Heart left ventricle (tissue), 16 donors: ENCODE measurements around the gene KREMEN1. TPM values are rescaled to one million over a fixed set of nuclear protein-coding genes. Genes with fewer than 3 reads are reported as not detected.
"Not testable (repeated sequence)": the region's sequence is repeated elsewhere in the genome, so short reads cannot be mapped to it uniquely, and the experiment has no call there.

Source experiments
- ATAC-seq, 4 donors: fragments of 200-7000 bp; cut with Tn5 transposase; one replicate each; pipeline ENCODE4 v1.9.1; 2020 to 2022; ENCODE audit warnings: moderate library complexity in 4 of 4, mild to moderate bottlenecking in 3 of 4, moderate number of reproducible peaks in 1 of 4
- DNase-seq, 5 donors: peaks; one replicate each; pipeline ENCODE4 v3.0.0-alpha.2; 2020
- H3K27ac ChIP-seq, 12 donors: fragments of 200-600 bp; sonication (generic) in 4 of 12; one replicate each; pipeline versions ENCODE4 v1.5.0 to v1.8.0; 2016 to 2022; ENCODE audit warnings: mild to moderate bottlenecking in 2 of 12
- H3K27me3 ChIP-seq, 9 donors: fragments of 200-600 bp; sonication (generic) in 2 of 9; one replicate each; pipeline versions ENCODE4 v1.5.1 to v1.8.0; 2016 to 2022; ENCODE audit warnings: mild to moderate bottlenecking in 3 of 9
- H3K36me3 ChIP-seq, 9 donors: fragments of 200-600 bp; sonication (generic) in 2 of 9; one replicate each; pipeline versions ENCODE4 v1.5.0 to v1.8.0; 2018 to 2022; ENCODE audit warnings: mild to moderate bottlenecking in 2 of 9
- H3K4me1 ChIP-seq, 12 donors: fragments of 200-600 bp; sonication (generic) in 4 of 12; one replicate each; pipeline versions ENCODE4 v1.5.0 to v1.8.0; 2016 to 2022; ENCODE audit warnings: mild to moderate bottlenecking in 3 of 12
- H3K4me3 ChIP-seq, 12 donors: fragments of 200-600 bp; sonication (generic) in 4 of 12; one replicate each; pipeline versions ENCODE4 v1.5.0 to v1.8.0; 2017 to 2022; ENCODE audit warnings: mild to moderate bottlenecking in 9 of 12, moderate library complexity in 4 of 12
- H3K9me3 ChIP-seq, 12 donors: fragments of 200-600 bp; sonication (generic) in 4 of 12; one replicate each; pipeline versions ENCODE4 v1.5.0 to v1.8.0; 2016 to 2022; ENCODE audit warnings: mild to moderate bottlenecking in 1 of 12
- CTCF ChIP-seq, 12 donors: fragments of 200-600 bp; sonication (generic) in 4 of 12; IDR thresholded peaks; one replicate each; pipeline versions ENCODE4 v1.5.0 to v1.8.0; 2018 to 2022; ENCODE audit warnings: antibody characterized with exemption in 12 of 12, mild to moderate bottlenecking in 5 of 12
- POLR2A ChIP-seq, 2 donors: fragments of 450-650 bp; IDR thresholded peaks; one replicate each; pipeline ENCODE4 v1.6.1; 2017; ENCODE audit warnings: antibody characterized with exemption in 2 of 2, mild to moderate bottlenecking in 2 of 2, moderate library complexity in 2 of 2
- WGBS, 4 donors: extraction: QIAGEN DNeasy Blood & Tissue Kit in 2 of 4; methylation state at CpG; one replicate each; pipeline versions ENCODE4 v1.1.5 to v1.1.7; 2013 to 2018; 5-methylcytosine and 5-hydroxymethylcytosine counted together
- intact Hi-C, 10 donors: fragments of 100-400 bp; cut with DNase I; formaldehyde crosslinking; loops; one replicate each; pipeline versions ENCODE4 v1.11.1 to v1.14.2; 2022
- polyA plus RNA-seq, 2 donors: library from polyadenylated mRNA; stranded (reverse); fragments of 200-250 nt; gene quantifications; one replicate each; pipeline ENCODE4 v1.2.3, GENCODE V29; 2013
- total RNA-seq, 9 donors: library from RNA; depleted of rRNA in 2 of 9; stranded (reverse); fragments of >200 nt in 2 of 9; fragmentation: NEBNext Ultra II Directional in 3 of 9; extraction: Animal tissue kit (Norgen Biotek cat#: 25700) in 3 of 9; gene quantifications; one replicate each; pipeline versions ENCODE4 v1.1.0 to v1.2.4, GENCODE V29; 2016 to 2023
- donor health status: ischemic (EF 13 %, LVEDD 7.1; RV severe dilation, severe dysfunction).
- donor health status: healthy with polysubstance abuse.
- donor health status: DM: no; HTN: yes; CAD: no.
- donor health status: DM: no; HTN: no; CAD: no.
- donor health status: ischemic (EF 25% LVEDD 6.9; RV normal size, moderate dysfunction).
- donor health status: ischemic (EF 25% LVEDD 5.7; RV mildly dilated, moderate dysfunction).
- donor health status: healthy.
- donor health status: DM: yes; HTN: yes; CAD: no.
- donor health status: ischemic (EF 35%, LVEDD 5.7; RV mildly dilated, moderate dysfunction).
- donor health status: nonischemic (EF 11% LVEDD 7.7; RV severe dilation, severe dysfunction).
- donor health status: DM: yes; HTN: yes; CAD: no.
- donor health status: PGD.
- donor health status: ischemic (EF 29% LVEDD 5.4; RV normal size, mild dysfunction).
- donor health status: nonischemic (EF 23%, LVEDD 6.1; RV moderate dilation, normal function).

KREMEN1 gene
- total and polyA plus RNA-seq, 11 donors = 24.3 to 67.8 (median 36.4) TPM

GRCh38 chr22:29117799-29118477, 45.1 kb downstream of the KREMEN1 start:
- 90 to 95% (median 92%) methylated on average over 6 of the region's 6 CpGs for WGBS, 4 donors
- peaks cover 0 to 3% (median 0%) of the 10 kb centered on the region in 12 donors for H3K9me3 ChIP-seq
- peaks cover 0 to 16% (median under 1%) of the 10 kb centered on the region in 9 donors for H3K36me3 ChIP-seq
- intact Hi-C loops = no loop called here
- peak overlapping the region in 1 of 12 donors; percentile 24 for H3K27ac ChIP-seq
- H3K27me3 ChIP-seq = no peaks in the 10 kb centered on the region
- TF ChIP-seq POLR2A (IDR thresholded peaks at IDR 0.05) = no peak
- no peak overlapping the region for H3K4me3 ChIP-seq
- ATAC-seq = peak in 1 of 4 donors; percentile 66
- DNase-seq = no peak
- peaks cover 0 to 14% (median 4%) of the 10 kb centered on the region in 12 donors for H3K4me1 ChIP-seq

- DNase-seq, H3K27me3 ChIP-seq, H3K9me3 ChIP-seq, H3K27ac ChIP-seq, intact Hi-C loops, H3K4me3 ChIP-seq, ATAC-seq: not testable (repeated sequence)
- Histone ChIP-seq H3K36me3 (peaks cover 0 to 28% (median 13%) of the 10 kb centered on the region in 9 donors), H3K4me1 (peaks cover 0 to 11% (median 4%) of the 10 kb centered on the region in 12 donors)
- WGBS, 4 donors = 77 to 86% (median 84%) methylated on average over 6 of the region's 7 CpGs
These were observed 47.5 kb downstream of the KREMEN1 start for GRCh38 chr22:29120098-29120912.

GRCh38 chr22:29121124-29121523, 48.3 kb downstream of the KREMEN1 start:
- Histone ChIP-seq H3K9me3 (peaks cover 0 to 3% (median 0%) of the 10 kb centered on the region in 12 donors), H3K4me1 (peaks cover 0 to 10% (median 0%) of the 10 kb centered on the region in 12 donors), H3K27ac (no peak overlapping the region), H3K27me3 (no peaks in the 10 kb centered on the region), H3K4me3 (no peak overlapping the region), H3K36me3 (peaks cover 0 to 36% (median 20%) of the 10 kb centered on the region in 9 donors)
- no peak for ATAC-seq
- intact Hi-C loops = no loop called here
- TF ChIP-seq CTCF (IDR thresholded peaks at IDR 0.05) (no peak), POLR2A (IDR thresholded peaks at IDR 0.05) (no peak)
- 84 to 92% (median 85%) methylated on average over 5 of the region's 5 CpGs for WGBS, 4 donors
- DNase-seq = no peak

- Histone ChIP-seq H3K27ac (no peak overlapping the region), H3K36me3 (peaks cover 0 to 42% (median 26%) of the 10 kb centered on the region in 9 donors), H3K27me3 (no peaks in the 10 kb centered on the region), H3K9me3 (peaks cover 0 to 3% (median 0%) of the 10 kb centered on the region in 12 donors), H3K4me3 (no peak overlapping the region), H3K4me1 (peaks cover 0 to 10% (median 0%) of the 10 kb centered on the region in 12 donors)
- intact Hi-C loops = no loop called here
- TF ChIP-seq POLR2A (IDR thresholded peaks at IDR 0.05) = no peak
- TF ChIP-seq CTCF (IDR thresholded peaks at IDR 0.05) = no peak
- DNase-seq (no peak), ATAC-seq (no peak)
These were observed 49.2 kb downstream of the KREMEN1 start for GRCh38 chr22:29122041-29122440.
